HG03095 (cell line): ENCODE measurements around the gene SSX1.
"Not testable (repeated sequence)": the region's sequence is repeated elsewhere in the genome, so short reads cannot be mapped to it uniquely, and the experiment has no call there.

Source experiments
- ATAC-seq: cut with Tn5 transposase; IDR thresholded peaks from one replicate; pipeline ENCODE4 v1.9.1; 2021; ENCODE audit warnings: moderate library complexity; ENCODE audit not compliant: unreplicated experiment

The SSX1 gene

GRCh38 chrX:48255062-48255796 lies at the start of gene SSX1:
Gene SSX1 (plus strand): TSS chrX:48255392. CDS start chrX:48257242, 1,850 bp downstream.
- not testable (repeated sequence) for ATAC-seq

GRCh38 chrX:48214341-48214740 lies 40.9 kb upstream of the SSX1 start:
- ATAC-seq, result not testable (repeated sequence)

- ATAC-seq, result not testable (repeated sequence)
These were observed 31.0 kb upstream of the SSX1 start for GRCh38 chrX:48224196-48224595.

GRCh38 chrX:48252945-48253344 lies 2.2 kb upstream of the SSX1 start:
- ATAC-seq, result not testable (repeated sequence)

- ATAC-seq, result not testable (repeated sequence)
These were observed 19.2 kb downstream of the SSX1 start for GRCh38 chrX:48274365-48274764.

- no peak for ATAC-seq
These were observed 23.8 kb downstream of the SSX1 start for GRCh38 chrX:48278958-48279357.

- not testable (repeated sequence) for ATAC-seq
These were observed 25.5 kb downstream of the SSX1 start for GRCh38 chrX:48280729-48281128.

- no peak for ATAC-seq
These were observed 51.0 kb downstream of the SSX1 start for GRCh38 chrX:48306175-48306574.

- ATAC-seq, result not testable (repeated sequence)
These were observed 58.8 kb downstream of the SSX1 start for GRCh38 chrX:48313996-48314395.
